OCI-LY1 (cell line): ENCODE data around the gene MMP21.

ENCODE experiments used
- H2AFZ ChIP-seq: fragments of 200-600 bp; sonication (generic), shearing (Covaris generic); 2 replicates; pipeline ENCODE4 v1.6.0; 2014; ENCODE audit warnings: antibody characterized with exemption, mild to moderate bottlenecking, low read length
- H3F3A ChIP-seq: fragments of 200-600 bp; sonication (generic), shearing (Covaris generic); 2 replicates; pipeline ENCODE4 v1.6.0; 2014; ENCODE audit warnings: mild to moderate bottlenecking, antibody characterized with exemption, low read length, moderate library complexity; ENCODE audit not compliant: insufficient read depth
- H3K27ac ChIP-seq: fragments of 200-600 bp; sonication (generic); 2 replicates; pipeline ENCODE4 v1.5.1; 2014; ENCODE audit warnings: low read length, mixed run types, mild to moderate bottlenecking, low read depth; ENCODE audit not compliant: poor library complexity, severe bottlenecking
- H3K27me3 ChIP-seq: fragments of 200-600 bp; sonication (generic); 2 replicates; pipeline ENCODE4 v1.6.0; 2014; ENCODE audit warnings: antibody characterized with exemption, mild to moderate bottlenecking, low read length, moderate library complexity; ENCODE audit not compliant: insufficient read depth
- H3K36me3 ChIP-seq: fragments of 200-600 bp; sonication (generic); 2 replicates; pipeline ENCODE4 v1.6.1; 2014; ENCODE audit warnings: mild to moderate bottlenecking, antibody characterized with exemption, low read length, moderate library complexity, mixed read lengths; ENCODE audit not compliant: insufficient read depth
- H3K4me1 ChIP-seq: fragments of 200-600 bp; sonication (generic); 2 replicates; pipeline ENCODE4 v1.5.1; 2014; ENCODE audit warnings: mild to moderate bottlenecking, low read length, moderate library complexity; ENCODE audit not compliant: insufficient read depth, severe bottlenecking
- H3K4me2 ChIP-seq: fragments of 200-600 bp; sonication (generic), shearing (Covaris generic); 2 replicates; pipeline ENCODE4 v1.6.1; 2014; ENCODE audit warnings: low read length
- H3K4me3 ChIP-seq: fragments of 200-600 bp; sonication (generic); 2 replicates; pipeline ENCODE4 v1.5.1; 2014; ENCODE audit warnings: low read length, low read depth, mild to moderate bottlenecking, mixed read lengths; ENCODE audit not compliant: poor library complexity, severe bottlenecking
- H3K79me2 ChIP-seq: fragments of 200-600 bp; shearing (Covaris generic); 2 replicates; pipeline ENCODE4 v1.6.1; 2016; ENCODE audit warnings: mixed run types, low read length, mixed read lengths; ENCODE audit not compliant: insufficient read depth
- H3K9ac ChIP-seq: fragments of 200-600 bp; sonication (generic), shearing (Covaris generic); 2 replicates; pipeline ENCODE4 v1.6.1; 2014; ENCODE audit warnings: mild to moderate bottlenecking, low read length, mixed read lengths
- H3K9me2 ChIP-seq: fragments of 200-600 bp; sonication (generic), shearing (Covaris generic); 2 replicates; pipeline ENCODE4 v1.6.1; 2014; ENCODE audit warnings: low read depth, mild to moderate bottlenecking, low read length, mixed read lengths
- H3K9me3 ChIP-seq: fragments of 200-600 bp; shearing (Covaris generic); 2 replicates; pipeline ENCODE4 v1.6.1; 2014; ENCODE audit warnings: low read length, mixed read lengths
- H4K20me1 ChIP-seq: fragments of 200-600 bp; sonication (generic), shearing (Covaris generic); 2 replicates; pipeline ENCODE4 v1.6.0; 2016; ENCODE audit warnings: mild to moderate bottlenecking, low read length; ENCODE audit not compliant: insufficient read depth
- CTCF ChIP-seq: fragments of 200-600 bp; sonication (generic), shearing (Covaris generic); IDR thresholded peaks from 2 replicates; pipeline ENCODE4 v1.5.1; 2017; ENCODE audit warnings: mild to moderate bottlenecking, antibody characterized with exemption, low read length, moderate library complexity, mixed read lengths
- EZH2 ChIP-seq: fragments of 200-600 bp; sonication (generic), shearing (Covaris generic); IDR thresholded peaks from 2 replicates; pipeline ENCODE4 v1.8.0; 2017; ENCODE audit warnings: borderline replicate concordance, mixed run types, mild to moderate bottlenecking, antibody characterized with exemption, low read length, moderate library complexity, mixed read lengths

Gene MMP21

GRCh38 chr10:125727436-125727835 lies 48.2 kb downstream of the MMP21 start:
- no peak overlapping the region for H3K4me2 ChIP-seq
- H3K4me3 ChIP-seq, result no peak overlapping the region
- H3K9me3 ChIP-seq, result no peaks in the 10 kb centered on the region
- H2AFZ ChIP-seq, result no peak overlapping the region
- H3F3A ChIP-seq, result no peaks in the 10 kb centered on the region
- no peak for TF ChIP-seq EZH2
- no peak for TF ChIP-seq CTCF
- H3K4me1 ChIP-seq, result no peaks in the 10 kb centered on the region
- peaks cover 98% of the 10 kb centered on the region for H3K36me3 ChIP-seq
- no peak overlapping the region for H3K9ac ChIP-seq
- no peaks in the 10 kb centered on the region for H3K79me2 ChIP-seq
- H3K27me3 ChIP-seq, result no peaks in the 10 kb centered on the region
- no peak overlapping the region for H3K27ac ChIP-seq
- H4K20me1 ChIP-seq, result no peaks in the 10 kb centered on the region
- H3K9me2 ChIP-seq, result no peaks in the 10 kb centered on the region

- peaks cover under 1% of the 10 kb centered on the region for H3K4me1 ChIP-seq
- no peak overlapping the region for H3K9ac ChIP-seq
- H3K4me3 ChIP-seq, result no peak overlapping the region
- no peaks in the 10 kb centered on the region for H3K9me2 ChIP-seq
- H3K9me3 ChIP-seq, result no peaks in the 10 kb centered on the region
- H2AFZ ChIP-seq, result no peak overlapping the region
- H3K79me2 ChIP-seq, result 0 out of 2 replicates have a peak, but pooled peaks cover under 1% of the 10 kb centered on the region
- no peaks in the 10 kb centered on the region for H3K27me3 ChIP-seq
- H3K27ac ChIP-seq, result no peak overlapping the region
- no peak for TF ChIP-seq EZH2
- H3K36me3 ChIP-seq, result peaks cover 98% of the 10 kb centered on the region
- no peak overlapping the region for H3K4me2 ChIP-seq
- no peaks in the 10 kb centered on the region for H4K20me1 ChIP-seq
- no peaks in the 10 kb centered on the region for H3F3A ChIP-seq
Observed at GRCh38 chr10:125726914-125727313, 48.7 kb downstream of the MMP21 start.

- Histone ChIP-seq H3K9me2 (no peaks in the 10 kb centered on the region), H3K9me3 (no peaks in the 10 kb centered on the region), H3K27me3 (no peaks in the 10 kb centered on the region), H4K20me1 (no peaks in the 10 kb centered on the region), H2AFZ (no peak overlapping the region), H3K27ac (no peak overlapping the region), H3K9ac (no peak overlapping the region), H3K4me1 (peaks cover 25% of the 10 kb centered on the region), H3F3A (no peaks in the 10 kb centered on the region), H3K4me3 (no peak overlapping the region), H3K79me2 (peaks cover 20% of the 10 kb centered on the region; the same call in 1 of the 2 replicates), H3K36me3 (peaks cover 65% of the 10 kb centered on the region), H3K4me2 (no peak overlapping the region)
- TF ChIP-seq EZH2 (no peak), CTCF (no peak)
Observed at GRCh38 chr10:125722811-125723210, 52.8 kb downstream of the MMP21 start.

- Histone ChIP-seq H3K36me3 (peaks cover 47% of the 10 kb centered on the region), H3K9me2 (no peaks in the 10 kb centered on the region), H3K27ac (no peak overlapping the region), H3F3A (no peaks in the 10 kb centered on the region), H3K79me2 (peaks cover 20% of the 10 kb centered on the region; the same call in 1 of the 2 replicates), H3K27me3 (no peaks in the 10 kb centered on the region), H3K9ac (peak overlapping the region; percentile 79), H3K4me3 (peak overlapping the region; percentile 79), H3K9me3 (no peaks in the 10 kb centered on the region), H2AFZ (no peak overlapping the region), H3K4me2 (peak overlapping the region; percentile 72), H4K20me1 (no peaks in the 10 kb centered on the region), H3K4me1 (peaks cover 25% of the 10 kb centered on the region)
- TF ChIP-seq CTCF (no peak), EZH2 (no peak)
Observed at GRCh38 chr10:125721035-125721434, 54.6 kb downstream of the MMP21 start.
